OCI-LY3 (cell line): Measurements from ENCODE around the gene MAFG.

Experiments used
- H2AFZ ChIP-seq: fragments of 200-600, 300-600 bp; shearing (Covaris generic); 2 replicates; pipeline ENCODE4 v1.6.0; 2014; ENCODE audit warnings: antibody characterized with exemption, low read depth, low read length
- H3K27ac ChIP-seq: fragments of 200-600, 300-600 bp; sonication (generic); 2 replicates; pipeline ENCODE4 v1.5.1; 2014; ENCODE audit warnings: mild to moderate bottlenecking, low read length, moderate library complexity, mixed read lengths
- H3K27me3 ChIP-seq: fragments of 200-600, 300-600 bp; sonication (generic); 2 replicates; pipeline ENCODE4 v1.6.1; 2014; ENCODE audit warnings: low read depth, low read length, mixed read lengths
- H3K36me3 ChIP-seq: fragments of 200-600, 300-600 bp; sonication (generic); replicated peaks from 2 replicates; pipeline ENCODE3; 2014; ENCODE audit warnings: low read depth, low read length, mixed read lengths
- H3K4me1 ChIP-seq: fragments of 300-600, 200-600 bp; sonication (generic); 2 replicates; pipeline ENCODE4 v1.6.1; 2014; ENCODE audit warnings: low read length, mixed read lengths
- H3K4me2 ChIP-seq: fragments of 200-600, 300-600 bp; sonication (generic); 2 replicates; pipeline ENCODE4 v1.6.1; 2014; ENCODE audit warnings: low read length, mixed read lengths
- H3K4me3 ChIP-seq: fragments of 300-600, 200-600 bp; sonication (generic); 2 replicates; pipeline ENCODE4 v1.5.1; 2014; ENCODE audit warnings: antibody characterized with exemption, mild to moderate bottlenecking, low read length, moderate library complexity
- H3K79me2 ChIP-seq: fragments of 300-600, 200-600 bp; shearing (Covaris generic); 2 replicates; pipeline ENCODE4 v1.6.1; 2014; ENCODE audit warnings: mild to moderate bottlenecking, low read length, mixed read lengths
- H3K9ac ChIP-seq: fragments of 300-600, 200-600 bp; shearing (Covaris generic); 2 replicates; pipeline ENCODE4 v1.6.0; 2014; ENCODE audit warnings: mild to moderate bottlenecking, low read length, moderate library complexity
- H3K9me3 ChIP-seq: fragments of 200-600, 300-600 bp; shearing (Covaris generic); 2 replicates; pipeline ENCODE4 v1.6.1; 2014; ENCODE audit warnings: low read length, mixed read lengths; ENCODE audit not compliant: insufficient read depth
- H4K20me1 ChIP-seq: fragments of 200-600, 300-600 bp; sonication (generic); 2 replicates; pipeline ENCODE4 v1.6.1; 2016; ENCODE audit warnings: low read length, mixed read lengths; ENCODE audit not compliant: insufficient read depth
- EZH2phosphoT487 ChIP-seq: fragments of 200-600 bp; shearing (Covaris generic); IDR thresholded peaks from 2 replicates; pipeline ENCODE4 v1.6.1; 2018; ENCODE audit warnings: antibody characterized with exemption, mixed run types, low read depth
- TF ChIP-seq, protein P1 (sequence below): fragments of 200-600, 300-600 bp; sonication (generic); IDR thresholded peaks from 2 replicates; pipeline ENCODE4 v1.5.1; 2014; ENCODE audit warnings: antibody characterized with exemption, low read length, low read depth

MAFG gene

DNA sequence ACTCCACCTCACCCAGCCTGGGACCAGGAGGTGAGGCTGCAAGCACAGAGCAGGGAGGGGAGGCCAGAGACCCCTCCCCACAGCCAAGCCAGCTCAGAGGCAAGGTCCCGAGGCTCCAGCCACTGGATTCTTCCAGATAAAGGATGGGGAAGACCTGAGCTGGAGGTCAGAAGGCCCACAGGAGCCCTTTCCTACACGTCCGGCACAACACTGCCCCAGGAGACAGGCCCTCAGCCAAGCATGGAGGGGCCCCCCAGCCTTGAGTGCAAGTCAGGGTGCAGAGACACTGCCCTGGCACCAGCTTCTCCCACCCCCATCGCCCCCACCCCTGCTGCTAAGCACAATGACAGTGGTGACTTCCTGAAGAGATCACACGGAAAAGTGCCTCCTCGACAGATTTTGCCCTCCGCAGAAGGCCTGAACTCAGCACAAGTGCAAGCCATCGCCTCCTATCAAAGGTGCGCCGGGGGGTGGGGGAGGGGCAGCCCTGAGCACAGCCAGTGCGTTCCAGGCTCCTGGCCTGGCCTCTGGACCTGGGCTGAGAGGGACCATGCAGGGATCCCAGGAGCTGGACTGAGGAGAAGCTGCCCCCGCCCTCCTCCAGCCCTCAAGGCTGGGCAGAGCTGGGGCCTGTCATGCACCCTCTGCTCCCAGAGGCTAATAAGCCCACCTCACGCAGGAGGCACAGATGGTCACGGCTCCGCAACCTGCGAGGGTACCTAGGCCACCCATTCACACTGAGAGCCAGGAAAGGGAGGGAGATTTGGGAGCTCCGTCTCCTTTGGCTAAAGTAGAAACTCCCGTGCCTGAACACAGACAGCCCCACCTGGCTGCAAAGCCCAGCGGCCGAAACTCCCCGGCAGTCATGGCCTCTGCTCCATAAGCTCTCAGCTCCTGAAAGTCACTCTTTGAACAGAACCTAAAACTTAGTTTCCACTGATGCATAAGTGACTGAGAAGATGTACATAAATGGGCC lies 2.7 kb downstream of the MAFG start:
- peaks cover 76% of the 10 kb centered on the region for H3K79me2 ChIP-seq
- H3K36me3 ChIP-seq: peaks cover 3% of the 10 kb centered on the region
- no peak overlapping the region for H3K9ac ChIP-seq
- no peaks in the 10 kb centered on the region for H3K9me3 ChIP-seq
- H3K27me3 ChIP-seq: no peaks in the 10 kb centered on the region
- no peak overlapping the region for H3K4me3 ChIP-seq
- H3K27ac ChIP-seq: no peak overlapping the region
- H3K4me1 ChIP-seq: peaks cover 13% of the 10 kb centered on the region; the same call in 1 of the 2 replicates
- peaks cover 24% of the 10 kb centered on the region for H4K20me1 ChIP-seq
- TF ChIP-seq, protein P1, sequence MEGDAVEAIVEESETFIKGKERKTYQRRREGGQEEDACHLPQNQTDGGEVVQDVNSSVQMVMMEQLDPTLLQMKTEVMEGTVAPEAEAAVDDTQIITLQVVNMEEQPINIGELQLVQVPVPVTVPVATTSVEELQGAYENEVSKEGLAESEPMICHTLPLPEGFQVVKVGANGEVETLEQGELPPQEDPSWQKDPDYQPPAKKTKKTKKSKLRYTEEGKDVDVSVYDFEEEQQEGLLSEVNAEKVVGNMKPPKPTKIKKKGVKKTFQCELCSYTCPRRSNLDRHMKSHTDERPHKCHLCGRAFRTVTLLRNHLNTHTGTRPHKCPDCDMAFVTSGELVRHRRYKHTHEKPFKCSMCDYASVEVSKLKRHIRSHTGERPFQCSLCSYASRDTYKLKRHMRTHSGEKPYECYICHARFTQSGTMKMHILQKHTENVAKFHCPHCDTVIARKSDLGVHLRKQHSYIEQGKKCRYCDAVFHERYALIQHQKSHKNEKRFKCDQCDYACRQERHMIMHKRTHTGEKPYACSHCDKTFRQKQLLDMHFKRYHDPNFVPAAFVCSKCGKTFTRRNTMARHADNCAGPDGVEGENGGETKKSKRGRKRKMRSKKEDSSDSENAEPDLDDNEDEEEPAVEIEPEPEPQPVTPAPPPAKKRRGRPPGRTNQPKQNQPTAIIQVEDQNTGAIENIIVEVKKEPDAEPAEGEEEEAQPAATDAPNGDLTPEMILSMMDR: no peak
- no peak for TF ChIP-seq EZH2phosphoT487
- no peak overlapping the region for H3K4me2 ChIP-seq
- no peak overlapping the region for H2AFZ ChIP-seq

- no peak overlapping the region for H3K9ac ChIP-seq
- TF ChIP-seq EZH2phosphoT487: no peak
- TF ChIP-seq, protein P1: no peak
- no peaks in the 10 kb centered on the region for H3K9me3 ChIP-seq
- H2AFZ ChIP-seq: no peak overlapping the region
- no peaks in the 10 kb centered on the region for H3K27me3 ChIP-seq
- peaks cover 3% of the 10 kb centered on the region for H3K36me3 ChIP-seq
- peaks cover 69% of the 10 kb centered on the region for H3K79me2 ChIP-seq
- peaks cover 24% of the 10 kb centered on the region for H4K20me1 ChIP-seq
- H3K27ac ChIP-seq: no peak overlapping the region
- H3K4me1 ChIP-seq: peaks cover 7% of the 10 kb centered on the region; the same call in 1 of the 2 replicates
- no peak overlapping the region for H3K4me2 ChIP-seq
- H3K4me3 ChIP-seq: no peak overlapping the region
Observed at GRCh38 chr17:81923302-81924260, 4.0 kb downstream of the MAFG start.

DNA sequence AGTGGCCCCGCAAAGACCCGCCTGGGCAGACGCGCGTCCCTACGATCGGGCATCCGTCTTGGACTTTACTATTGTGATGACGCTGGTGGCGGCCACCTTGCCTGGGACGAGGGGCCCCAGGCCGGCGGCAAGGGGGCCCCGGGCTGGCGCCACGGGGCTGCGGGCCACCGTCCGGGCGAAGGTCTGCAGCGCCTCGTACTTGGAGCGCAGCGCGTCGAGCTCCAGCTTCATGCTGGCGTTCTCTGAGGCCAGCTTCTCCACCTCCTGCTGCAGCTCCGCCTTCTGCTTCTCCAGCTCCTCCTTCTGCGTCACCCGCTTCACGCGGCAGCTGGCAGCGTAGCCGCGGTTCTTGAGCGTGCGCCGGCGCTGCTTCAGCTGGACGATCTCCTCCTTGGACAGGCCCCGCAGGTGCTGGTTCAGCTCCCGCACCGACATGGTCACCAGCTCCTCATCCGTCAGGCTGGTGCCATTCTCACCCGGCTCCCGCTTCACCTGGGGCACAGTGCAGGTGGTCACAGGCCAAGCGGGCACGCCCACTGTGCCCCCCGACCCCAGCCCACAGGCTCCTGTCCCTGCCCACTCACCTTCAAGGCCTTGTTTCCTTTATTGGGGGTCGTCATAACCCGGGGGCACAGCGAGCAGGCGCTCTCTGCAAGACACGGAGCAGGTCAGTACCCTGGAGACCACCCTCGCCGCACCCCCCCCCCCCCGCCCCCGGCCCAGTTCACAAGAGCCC lies 4.8 kb downstream of the MAFG start:
- H3K27ac ChIP-seq: no peak overlapping the region
- no peaks in the 10 kb centered on the region for H3K9me3 ChIP-seq
- peaks cover 71% of the 10 kb centered on the region for H3K79me2 ChIP-seq
- H3K27me3 ChIP-seq: no peaks in the 10 kb centered on the region
- H3K4me2 ChIP-seq: no peak overlapping the region
- no peak overlapping the region for H3K9ac ChIP-seq
- H3K4me3 ChIP-seq: no peak overlapping the region
- peaks cover 24% of the 10 kb centered on the region for H4K20me1 ChIP-seq
- H2AFZ ChIP-seq: no peak overlapping the region
- TF ChIP-seq, protein P1: no peak
- TF ChIP-seq EZH2phosphoT487: no peak
- H3K4me1 ChIP-seq: peaks cover 9% of the 10 kb centered on the region; the same call in 1 of the 2 replicates
- H3K36me3 ChIP-seq: peaks cover 3% of the 10 kb centered on the region
